WTC11 (cell line): ENCODE results near the gene TRPC4AP. TPM values are rescaled to one million over a fixed set of nuclear protein-coding genes. Genes with fewer than 3 reads are reported as not detected.
"Not testable (repeated sequence)": the region's sequence is repeated elsewhere in the genome, so short reads cannot be mapped to it uniquely, and the experiment has no call there.

Experiments
- ATAC-seq: fragments of 200-7000 bp; cut with Tn5 transposase; 2 replicates; pipeline ENCODE4 v1.10.0; 2021; ENCODE audit warnings: mild to moderate bottlenecking, moderate library complexity
- CTCF ChIA-PET: fragments of 300-600 bp; sonication (Branson Sonifier 250); formaldehyde crosslinking; loops from one replicate; lab custom pipeline; 2021; ENCODE audit warnings: antibody characterized with exemption; lab: Charles Lee
- POLR2A ChIA-PET: fragments of 350-600 bp; sonication (Branson Sonifier 250); formaldehyde crosslinking; loops from one replicate; lab custom pipeline; 2021; ENCODE audit warnings: antibody characterized with exemption; lab: Charles Lee
- DNase-seq: peaks from one replicate; pipeline ENCODE4 v3.0.0; 2021; ENCODE audit warnings: low spot score
- H3K27ac Mint-ChIP-seq: 2 replicates; pipeline ENCODE4 v1.8.0; 2021; ENCODE audit warnings: mixed read lengths
- H3K27me3 Mint-ChIP-seq: 2 replicates; pipeline ENCODE4 v1.8.0; 2021; ENCODE audit warnings: low read depth, mild to moderate bottlenecking, moderate library complexity, mixed read lengths
- H3K36me3 Mint-ChIP-seq: 2 replicates; pipeline ENCODE4 v1.8.0; 2021; ENCODE audit warnings: mixed read lengths
- H3K4me1 Mint-ChIP-seq: 2 replicates; pipeline ENCODE4 v1.8.0; 2022; ENCODE audit warnings: mixed read lengths
- H3K4me3 Mint-ChIP-seq: 2 replicates; pipeline ENCODE4 v1.8.0; 2021; ENCODE audit warnings: mild to moderate bottlenecking, moderate library complexity, mixed read lengths
- H3K9me3 Mint-ChIP-seq: 2 replicates; pipeline ENCODE4 v1.8.0; 2021; ENCODE audit warnings: mixed read lengths
- CREM ChIP-seq: sonication (generic); formaldehyde crosslinking; IDR thresholded peaks from 2 replicates; pipeline ENCODE4 v1.8.1; 2022; ENCODE audit warnings: mild to moderate bottlenecking, missing genetic modification reagents, moderate library complexity
- CTCF ChIP-seq: fragments of 200-600 bp; IDR thresholded peaks from 2 replicates; pipeline ENCODE4 v1.8.0; 2022; ENCODE audit warnings: antibody characterized with exemption
- ELF4 ChIP-seq: sonication (generic); formaldehyde crosslinking; IDR thresholded peaks from 2 replicates; pipeline ENCODE4 v1.8.1; 2022; ENCODE audit warnings: low read depth, mild to moderate bottlenecking, moderate library complexity, missing genetic modification reagents
- FOXK1 ChIP-seq: sonication (generic); formaldehyde crosslinking; IDR thresholded peaks from 2 replicates; pipeline ENCODE4 v1.8.0; 2022; ENCODE audit warnings: mild to moderate bottlenecking, moderate library complexity, missing genetic modification reagents
- GABPB1 ChIP-seq: sonication (generic); formaldehyde crosslinking; IDR thresholded peaks from 2 replicates; pipeline ENCODE4 v1.8.1; 2023; ENCODE audit warnings: mild to moderate bottlenecking, missing genetic modification reagents
- GRHL2 ChIP-seq: fragments of 250-450 bp; sonication (Bioruptor Pico); IDR thresholded peaks from 2 replicates; pipeline ENCODE4 v1.8.0; 2022; ENCODE audit warnings: mild to moderate bottlenecking, moderate library complexity; ENCODE audit not compliant: insufficient replicate concordance, severe bottlenecking
- GTF2I ChIP-seq: fragments of 250-450 bp; sonication (Bioruptor Pico); conservative IDR thresholded peaks from 2 replicates; pipeline ENCODE4 v1.4.0; 2021; ENCODE audit warnings: mild to moderate bottlenecking
- NFYB ChIP-seq: sonication (generic); formaldehyde crosslinking; conservative IDR thresholded peaks from 2 replicates; pipeline ENCODE4 v1.8.0; 2022; ENCODE audit warnings: low read depth, missing genetic modification reagents
- NR2C2 ChIP-seq: sonication (generic); formaldehyde crosslinking; IDR thresholded peaks from 2 replicates; pipeline ENCODE4 v1.8.0; 2022; ENCODE audit warnings: mild to moderate bottlenecking, missing genetic modification reagents
- PRRX2 ChIP-seq: fragments of 250-450 bp; sonication (Bioruptor Pico); IDR thresholded peaks from 2 replicates; pipeline ENCODE4 v1.8.0; 2021; ENCODE audit warnings: mild to moderate bottlenecking
- SOX15 ChIP-seq: fragments of 250-450 bp; sonication (Bioruptor Pico); IDR thresholded peaks from 2 replicates; pipeline ENCODE4 v1.9.0; 2021; ENCODE audit warnings: mild to moderate bottlenecking
- TCF7 ChIP-seq: sonication (generic); formaldehyde crosslinking; IDR thresholded peaks from 2 replicates; pipeline ENCODE4 v1.8.0; 2022; ENCODE audit warnings: mild to moderate bottlenecking, low read depth, missing genetic modification reagents, moderate library complexity
- TEAD4 ChIP-seq: sonication (generic); formaldehyde crosslinking; IDR thresholded peaks from 2 replicates; pipeline ENCODE4 v1.8.0; 2022; ENCODE audit warnings: mild to moderate bottlenecking, missing genetic modification reagents
- TP53 ChIP-seq: sonication (generic); formaldehyde crosslinking; IDR thresholded peaks from 2 replicates; pipeline ENCODE4 v1.8.1; 2023; ENCODE audit warnings: mild to moderate bottlenecking, missing genetic modification reagents
- ZBTB21 ChIP-seq: sonication (generic); formaldehyde crosslinking; IDR thresholded peaks from 2 replicates; pipeline ENCODE4 v1.8.1; 2023; ENCODE audit warnings: mild to moderate bottlenecking, missing genetic modification reagents, borderline replicate concordance
- ZMAT4 ChIP-seq: fragments of 250-450 bp; sonication (Bioruptor Pico); IDR thresholded peaks from 2 replicates; pipeline ENCODE4 v1.9.0; 2021; ENCODE audit warnings: mild to moderate bottlenecking
- total RNA-seq: library from RNA; stranded (reverse); gene quantifications from 3 replicates; pipeline ENCODE4 v1.2.3, GENCODE V29; 2021
- TF ChIP-seq, protein P1 (sequence below): sonication (generic); formaldehyde crosslinking; conservative IDR thresholded peaks from 2 replicates; pipeline ENCODE4 v1.8.1; 2022; ENCODE audit warnings: mild to moderate bottlenecking, missing genetic modification reagents
- TF ChIP-seq, protein P2 (sequence below): sonication (generic); formaldehyde crosslinking; IDR thresholded peaks from 2 replicates; pipeline ENCODE4 v1.8.1; 2023; ENCODE audit warnings: mild to moderate bottlenecking, missing genetic modification reagents
- TF ChIP-seq, protein P3 (sequence below): fragments of 250-450 bp; sonication (Bioruptor Pico); IDR thresholded peaks from 2 replicates; pipeline ENCODE4 v1.8.0; 2021; ENCODE audit warnings: mild to moderate bottlenecking
- TF ChIP-seq, protein P4 (sequence below): sonication (generic); formaldehyde crosslinking; IDR thresholded peaks from 2 replicates; pipeline ENCODE4 v1.8.1; 2023; ENCODE audit warnings: mild to moderate bottlenecking, missing genetic modification reagents, moderate library complexity
- TF ChIP-seq, protein P5 (sequence below): sonication (generic); formaldehyde crosslinking; IDR thresholded peaks from 2 replicates; pipeline ENCODE4 v1.8.0; 2023; ENCODE audit warnings: mild to moderate bottlenecking, missing genetic modification reagents

TRPC4AP gene
- total RNA-seq, 1 experiment from 2014 or later = 73.8 TPM

- CTCF ChIA-PET = interaction anchor here (1.0 to 1.4 kb wide), 2 partner anchors 11 to 219 kb away, joined by 4 to 5 read pairs; no protein-coding TSS in a partner anchor
Observed at GRCh38 chr20:35084998-35085397, 7.6 kb downstream of the TRPC4AP start.

DNA sequence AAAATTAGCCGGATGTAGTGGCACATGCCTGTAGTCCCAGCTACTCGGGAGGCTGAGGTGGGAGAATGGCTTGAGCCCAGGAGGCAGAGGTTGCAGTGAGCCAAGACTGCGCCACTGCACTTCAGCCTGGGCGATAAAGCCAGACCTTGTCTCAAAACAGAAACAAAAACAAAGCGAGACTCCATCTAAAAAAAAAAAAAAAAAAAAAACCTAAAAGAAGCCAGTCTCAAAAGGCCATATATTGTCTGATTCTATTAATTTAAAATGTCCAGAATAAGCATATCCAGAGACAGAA lies 12.3 kb downstream of the TRPC4AP start:
- DNase-seq, ATAC-seq, POLR2A ChIA-PET, H3K27ac Mint-ChIP-seq, H3K4me1 Mint-ChIP-seq, H3K4me3 Mint-ChIP-seq, H3K27me3 Mint-ChIP-seq: not testable (repeated sequence)
- Mint-ChIP-seq H3K36me3 (peaks cover 33% of the 10 kb centered on the region), H3K9me3 (peaks cover 22% of the 10 kb centered on the region)
- CTCF ChIA-PET = interaction anchor here (0.8 to 1.2 kb wide), 2 partner anchors 12 to 557 kb away, joined by 4 to 6 read pairs; partner anchors contain the start of gene TRPC4AP

More at GRCh38 chr20:35084998-35085397, 7.6 kb downstream of the TRPC4AP start:
- Mint-ChIP-seq H3K27me3 (no peaks in the 10 kb centered on the region), H3K27ac (peak overlapping the region; percentile 89; the same call in 1 of the 2 replicates), H3K4me3 (no peak overlapping the region), H3K36me3 (peaks cover 8% of the 10 kb centered on the region), H3K9me3 (no peaks in the 10 kb centered on the region), H3K4me1 (peaks cover 9% of the 10 kb centered on the region)
- no peak for DNase-seq
- no peak for ATAC-seq
- POLR2A ChIA-PET = no interaction called here
- TF ChIP-seq, protein P1, sequence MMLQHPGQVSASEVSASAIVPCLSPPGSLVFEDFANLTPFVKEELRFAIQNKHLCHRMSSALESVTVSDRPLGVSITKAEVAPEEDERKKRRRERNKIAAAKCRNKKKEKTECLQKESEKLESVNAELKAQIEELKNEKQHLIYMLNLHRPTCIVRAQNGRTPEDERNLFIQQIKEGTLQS = no peak
- TF ChIP-seq ZBTB21 (CRISPR knock-in tag) = no peak
- TF ChIP-seq FOXK1 = no peak

DNA sequence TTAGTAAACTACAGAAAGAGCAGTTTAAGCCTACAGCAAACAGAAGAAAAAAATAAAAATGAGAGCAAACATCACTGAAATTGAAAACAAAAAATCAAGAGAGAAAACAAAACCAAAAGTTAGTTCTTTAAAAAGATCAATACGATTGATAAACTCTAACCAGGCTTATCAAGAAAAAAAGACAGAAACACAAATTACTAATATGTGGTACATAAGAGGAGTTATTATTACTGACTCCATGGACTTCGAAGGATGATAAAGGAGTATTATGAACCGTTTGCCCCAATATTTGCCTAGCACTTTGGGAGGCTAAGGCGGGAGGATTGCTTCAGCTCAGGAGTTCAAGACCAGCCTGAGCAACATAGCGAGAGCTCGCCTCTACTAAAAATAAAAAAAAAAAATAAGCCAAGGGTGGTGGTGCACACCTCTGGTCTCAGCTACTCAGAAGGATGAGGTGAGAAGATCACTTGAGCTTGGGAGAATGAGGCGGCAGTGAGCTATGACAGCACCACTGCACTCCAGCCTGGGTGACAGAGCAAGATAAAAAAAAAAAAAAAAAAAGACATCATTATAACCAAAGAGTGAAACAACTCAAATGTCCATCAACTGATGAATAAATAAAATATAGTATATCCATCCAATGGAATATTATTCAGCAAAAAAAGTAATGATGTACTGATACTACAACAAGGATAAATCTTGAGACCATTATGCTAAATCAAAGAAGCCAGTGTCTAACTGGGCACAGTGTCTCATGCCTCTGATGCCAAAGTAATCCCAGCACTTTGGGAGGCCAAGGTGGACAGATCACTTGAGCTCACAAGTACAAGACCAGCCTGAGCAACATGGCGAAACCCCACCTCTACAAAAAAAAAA lies 12.9 kb downstream of the TRPC4AP start:
- Mint-ChIP-seq H3K27ac (no peak overlapping the region), H3K4me1 (0 out of 2 replicates have a peak, but pooled peaks cover 4% of the 10 kb centered on the region), H3K9me3 (peaks cover 27% of the 10 kb centered on the region), H3K27me3 (no peaks in the 10 kb centered on the region; the same call in 1 of the 2 replicates), H3K4me3 (no peak overlapping the region), H3K36me3 (peaks cover 39% of the 10 kb centered on the region)
- ChIA-PET CTCF (interaction anchor here (0.6 to 1.2 kb wide), 3 partner anchors 12 to 557 kb away, joined by 4 to 6 read pairs (median 4); partner anchors contain the start of gene TRPC4AP), POLR2A (interaction anchor here (0.7 kb wide), 1 partner anchor 65 kb away, joined by 3 read pairs; no protein-coding TSS in a partner anchor)
- no peak for ATAC-seq
- TF ChIP-seq PRRX2 (CRISPR knock-in tag) (no peak), NFYB (CRISPR knock-in tag) (no peak), GABPB1 (CRISPR knock-in tag) (no peak), TP53 (CRISPR knock-in tag) (no peak), SOX15 (no peak), CTCF (no peak), CREM (CRISPR knock-in tag) (no peak), ELF4 (CRISPR knock-in tag) (no peak), TCF7 (CRISPR knock-in tag) (no peak), ZMAT4 (CRISPR knock-in tag) (no peak), GRHL2 (CRISPR knock-in tag) (no peak), TEAD4 (CRISPR knock-in tag) (no peak), GTF2I (CRISPR knock-in tag) (no peak), NR2C2 (CRISPR knock-in tag) (no peak)
- TF ChIP-seq, protein P2, sequence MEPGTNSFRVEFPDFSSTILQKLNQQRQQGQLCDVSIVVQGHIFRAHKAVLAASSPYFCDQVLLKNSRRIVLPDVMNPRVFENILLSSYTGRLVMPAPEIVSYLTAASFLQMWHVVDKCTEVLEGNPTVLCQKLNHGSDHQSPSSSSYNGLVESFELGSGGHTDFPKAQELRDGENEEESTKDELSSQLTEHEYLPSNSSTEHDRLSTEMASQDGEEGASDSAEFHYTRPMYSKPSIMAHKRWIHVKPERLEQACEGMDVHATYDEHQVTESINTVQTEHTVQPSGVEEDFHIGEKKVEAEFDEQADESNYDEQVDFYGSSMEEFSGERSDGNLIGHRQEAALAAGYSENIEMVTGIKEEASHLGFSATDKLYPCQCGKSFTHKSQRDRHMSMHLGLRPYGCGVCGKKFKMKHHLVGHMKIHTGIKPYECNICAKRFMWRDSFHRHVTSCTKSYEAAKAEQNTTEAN = no peak
- TF ChIP-seq, protein P3, sequence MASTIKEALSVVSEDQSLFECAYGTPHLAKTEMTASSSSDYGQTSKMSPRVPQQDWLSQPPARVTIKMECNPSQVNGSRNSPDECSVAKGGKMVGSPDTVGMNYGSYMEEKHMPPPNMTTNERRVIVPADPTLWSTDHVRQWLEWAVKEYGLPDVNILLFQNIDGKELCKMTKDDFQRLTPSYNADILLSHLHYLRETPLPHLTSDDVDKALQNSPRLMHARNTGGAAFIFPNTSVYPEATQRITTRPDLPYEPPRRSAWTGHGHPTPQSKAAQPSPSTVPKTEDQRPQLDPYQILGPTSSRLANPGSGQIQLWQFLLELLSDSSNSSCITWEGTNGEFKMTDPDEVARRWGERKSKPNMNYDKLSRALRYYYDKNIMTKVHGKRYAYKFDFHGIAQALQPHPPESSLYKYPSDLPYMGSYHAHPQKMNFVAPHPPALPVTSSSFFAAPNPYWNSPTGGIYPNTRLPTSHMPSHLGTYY (CRISPR knock-in tag) = no peak
- TF ChIP-seq, protein P1 = no peak
- TF ChIP-seq, protein P4, sequence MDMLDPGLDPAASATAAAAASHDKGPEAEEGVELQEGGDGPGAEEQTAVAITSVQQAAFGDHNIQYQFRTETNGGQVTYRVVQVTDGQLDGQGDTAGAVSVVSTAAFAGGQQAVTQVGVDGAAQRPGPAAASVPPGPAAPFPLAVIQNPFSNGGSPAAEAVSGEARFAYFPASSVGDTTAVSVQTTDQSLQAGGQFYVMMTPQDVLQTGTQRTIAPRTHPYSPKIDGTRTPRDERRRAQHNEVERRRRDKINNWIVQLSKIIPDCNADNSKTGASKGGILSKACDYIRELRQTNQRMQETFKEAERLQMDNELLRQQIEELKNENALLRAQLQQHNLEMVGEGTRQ (CRISPR knock-in tag) = no peak
- TF ChIP-seq, protein P5, sequence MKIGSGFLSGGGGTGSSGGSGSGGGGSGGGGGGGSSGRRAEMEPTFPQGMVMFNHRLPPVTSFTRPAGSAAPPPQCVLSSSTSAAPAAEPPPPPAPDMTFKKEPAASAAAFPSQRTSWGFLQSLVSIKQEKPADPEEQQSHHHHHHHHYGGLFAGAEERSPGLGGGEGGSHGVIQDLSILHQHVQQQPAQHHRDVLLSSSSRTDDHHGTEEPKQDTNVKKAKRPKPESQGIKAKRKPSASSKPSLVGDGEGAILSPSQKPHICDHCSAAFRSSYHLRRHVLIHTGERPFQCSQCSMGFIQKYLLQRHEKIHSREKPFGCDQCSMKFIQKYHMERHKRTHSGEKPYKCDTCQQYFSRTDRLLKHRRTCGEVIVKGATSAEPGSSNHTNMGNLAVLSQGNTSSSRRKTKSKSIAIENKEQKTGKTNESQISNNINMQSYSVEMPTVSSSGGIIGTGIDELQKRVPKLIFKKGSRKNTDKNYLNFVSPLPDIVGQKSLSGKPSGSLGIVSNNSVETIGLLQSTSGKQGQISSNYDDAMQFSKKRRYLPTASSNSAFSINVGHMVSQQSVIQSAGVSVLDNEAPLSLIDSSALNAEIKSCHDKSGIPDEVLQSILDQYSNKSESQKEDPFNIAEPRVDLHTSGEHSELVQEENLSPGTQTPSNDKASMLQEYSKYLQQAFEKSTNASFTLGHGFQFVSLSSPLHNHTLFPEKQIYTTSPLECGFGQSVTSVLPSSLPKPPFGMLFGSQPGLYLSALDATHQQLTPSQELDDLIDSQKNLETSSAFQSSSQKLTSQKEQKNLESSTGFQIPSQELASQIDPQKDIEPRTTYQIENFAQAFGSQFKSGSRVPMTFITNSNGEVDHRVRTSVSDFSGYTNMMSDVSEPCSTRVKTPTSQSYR (CRISPR knock-in tag) = no peak
- DNase-seq = no peak
